Placental epithelial cell (primary cell): ENCODE measurements around the gene CFAP90. TPM values are rescaled to one million over a fixed set of nuclear protein-coding genes. Genes with fewer than 3 reads are reported as not detected.

Source experiments
- total RNA-seq: library from RNA; depleted of rRNA; stranded (reverse); fragments of >200 nt; gene quantifications from 2 replicates; pipeline ENCODE4 v1.2.3, GENCODE V29; 2012

CFAP90 gene
- total RNA-seq: 0.39 and 0.54 TPM in 2 replicates

GRCh38 chr5:7850395-7851239 lies at the start of gene CFAP90:
TSS of gene CFAP90 (minus strand) at chr5:7851133. CDS start at chr5:7851021, 112 bp downstream.

GRCh38 chr5:7868773-7869473 lies 18.0 kb upstream of the CFAP90 start, which contains the start of the genes FASTKD3 and MTRR:
TSS of gene FASTKD3 (minus strand) at chr5:7869031. CDS start at chr5:7868083, 948 bp downstream.
TSS of gene MTRR (plus strand) at chr5:7869148. CDS start at chr5:7870795, 1,647 bp downstream.

Other genes starting within 250 kb of the CFAP90 start
- gene FASTKD3, start 17.9 kb upstream of the CFAP90 start, total RNA-seq: 7.9 and 10.3 TPM in 2 replicates
- gene MTRR, start 18.0 kb upstream of the CFAP90 start, total RNA-seq: 26.3 and 29.7 TPM in 2 replicates